Measurements from ENCODE around the gene GIT2. TPM values are rescaled to one million over a fixed set of nuclear protein-coding genes. Genes with fewer than 3 reads are reported as not detected.

Gene GIT2
- total and polyA plus RNA-seq, 2 experiments from 2014 or later: 15.8 to 20.9 TPM

DNA sequence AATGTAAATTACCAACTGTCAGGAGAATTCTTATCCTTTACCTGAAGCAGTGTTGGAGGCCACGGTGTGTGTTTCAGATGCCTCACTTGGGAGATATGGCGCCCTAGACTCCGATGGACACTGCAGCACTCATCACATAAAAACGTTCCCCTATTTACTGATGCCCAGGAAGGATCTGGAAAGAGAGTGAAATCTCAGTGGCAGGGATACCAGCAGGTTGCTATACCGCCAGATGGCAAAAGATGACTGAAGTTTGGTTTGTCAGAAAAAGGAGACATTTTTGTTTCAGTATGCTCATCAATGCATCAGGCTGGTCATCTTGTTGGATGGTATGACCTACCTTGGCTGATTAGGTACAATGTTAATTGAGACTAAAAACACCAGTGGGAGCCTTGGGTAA is 4.6 kb downstream of the GIT2 start:
- ATAC-seq (no peak), DNase-seq (ENCODE audit: low spot score) (no peak)
- no peak overlapping the region for H2AFZ ChIP-seq
- peaks cover 24% of the 10 kb centered on the region for H3K4me1 Mint-ChIP-seq
- 0 out of 2 replicates have a peak, but pooled peaks cover 2% of the 10 kb centered on the region for H3K9me2 ChIP-seq (ENCODE audit: insufficient read depth)
- H3K36me3 Mint-ChIP-seq (ENCODE audit: low read depth): peaks cover 21% of the 10 kb centered on the region; the same call in 2 of the 3 replicates
- no peak overlapping the region for H3K4me2 ChIP-seq
- H3K27me3 ChIP-seq (ENCODE audit: insufficient read depth): no peaks in the 10 kb centered on the region
- peaks cover 8% of the 10 kb centered on the region for H3K4me1 ChIP-seq (ENCODE audit: insufficient read depth)
- H3K27ac ChIP-seq (ENCODE audit: low read depth): no peak overlapping the region
- peaks cover 12% of the 10 kb centered on the region for H4K20me1 ChIP-seq (replicated peaks; ENCODE audit: insufficient read depth)
- H3K36me3 ChIP-seq (ENCODE audit: insufficient read depth): peaks cover 8% of the 10 kb centered on the region; the same call in 1 of the 2 replicates
- H3K4me3 Mint-ChIP-seq: no peak overlapping the region
- no peaks in the 10 kb centered on the region for H3K9me3 Mint-ChIP-seq
- H3K27me3 Mint-ChIP-seq (ENCODE audit: insufficient read depth, low read depth, poor library complexity): no peaks in the 10 kb centered on the region
- H3K4me3 ChIP-seq: no peak overlapping the region
- no peak for TF ChIP-seq EZH2 (IDR thresholded peaks at IDR 0.05; ENCODE audit: low read depth, unreplicated experiment)
- H3K27ac Mint-ChIP-seq: no peak overlapping the region
- no peaks in the 10 kb centered on the region for H3F3A ChIP-seq (replicated peaks; ENCODE audit: low read depth)
- H3K79me2 ChIP-seq (replicated peaks; ENCODE audit: insufficient read depth): peaks cover 25% of the 10 kb centered on the region

DNA sequence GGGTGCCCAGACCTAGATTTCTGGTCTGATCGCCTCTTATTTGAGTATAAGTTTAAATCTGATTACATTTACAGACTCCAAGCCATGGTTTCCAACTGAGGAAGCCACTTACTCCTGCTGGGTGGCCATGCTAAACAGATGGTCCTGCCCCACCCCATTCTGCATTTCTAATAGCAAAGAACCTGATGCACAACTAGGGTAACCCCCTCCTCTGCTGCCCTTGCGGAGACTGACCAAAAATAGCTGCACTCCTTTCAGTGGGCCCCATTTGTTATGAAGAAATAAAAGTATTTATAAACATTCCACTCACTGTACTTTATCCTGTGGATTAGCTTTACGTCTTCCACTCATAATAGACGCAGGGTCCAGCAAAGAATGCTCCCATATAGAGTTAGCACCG is 6.8 kb downstream of the GIT2 start:
- Mint-ChIP-seq H3K9me3 (no peaks in the 10 kb centered on the region), H3K4me1 (peaks cover 12% of the 10 kb centered on the region), H3K27me3 (ENCODE audit: insufficient read depth, low read depth, poor library complexity) (peaks cover 3% of the 10 kb centered on the region), H3K27ac (peak overlapping the region; percentile 11; the same call in 1 of the 2 replicates), H3K4me3 (no peak overlapping the region), H3K36me3 (ENCODE audit: low read depth) (peaks cover 33% of the 10 kb centered on the region)
- ATAC-seq (no peak), DNase-seq (ENCODE audit: low spot score) (no peak)
- Histone ChIP-seq H4K20me1 (replicated peaks; ENCODE audit: insufficient read depth) (peaks cover 4% of the 10 kb centered on the region), H3K27ac (ENCODE audit: low read depth) (no peak overlapping the region; the same call in 1 of the 2 replicates), H3K4me1 (ENCODE audit: insufficient read depth) (no peaks in the 10 kb centered on the region; the same call in 1 of the 2 replicates), H3K27me3 (ENCODE audit: insufficient read depth) (no peaks in the 10 kb centered on the region), H2AFZ (no peak overlapping the region), H3K79me2 (replicated peaks; ENCODE audit: insufficient read depth) (peaks cover 18% of the 10 kb centered on the region), H3K9me2 (ENCODE audit: insufficient read depth) (no peaks in the 10 kb centered on the region), H3K4me3 (no peak overlapping the region), H3F3A (replicated peaks; ENCODE audit: low read depth) (no peaks in the 10 kb centered on the region), H3K36me3 (ENCODE audit: insufficient read depth) (peaks cover 8% of the 10 kb centered on the region; the same call in 1 of the 2 replicates), H3K4me2 (no peak overlapping the region)
- TF ChIP-seq POLR2AphosphoS5 (IDR thresholded peaks at IDR 0.05; ENCODE audit: low read depth) (no peak), JUNB (IDR thresholded peaks at IDR 0.05; ENCODE audit: unreplicated experiment) (no peak), ZNF331 (CRISPR knock-in tag; IDR thresholded peaks at IDR 0.05; ENCODE audit: low read depth) (no peak), EZH2phosphoT487 (IDR thresholded peaks at IDR 0.05; ENCODE audit: unreplicated experiment) (no peak), CREB1 (CRISPR knock-in tag; IDR thresholded peaks at IDR 0.05; ENCODE audit: low read depth) (no peak), EZH2 (IDR thresholded peaks at IDR 0.05; ENCODE audit: low read depth, unreplicated experiment) (no peak)
- TF ChIP-seq, protein P1, sequence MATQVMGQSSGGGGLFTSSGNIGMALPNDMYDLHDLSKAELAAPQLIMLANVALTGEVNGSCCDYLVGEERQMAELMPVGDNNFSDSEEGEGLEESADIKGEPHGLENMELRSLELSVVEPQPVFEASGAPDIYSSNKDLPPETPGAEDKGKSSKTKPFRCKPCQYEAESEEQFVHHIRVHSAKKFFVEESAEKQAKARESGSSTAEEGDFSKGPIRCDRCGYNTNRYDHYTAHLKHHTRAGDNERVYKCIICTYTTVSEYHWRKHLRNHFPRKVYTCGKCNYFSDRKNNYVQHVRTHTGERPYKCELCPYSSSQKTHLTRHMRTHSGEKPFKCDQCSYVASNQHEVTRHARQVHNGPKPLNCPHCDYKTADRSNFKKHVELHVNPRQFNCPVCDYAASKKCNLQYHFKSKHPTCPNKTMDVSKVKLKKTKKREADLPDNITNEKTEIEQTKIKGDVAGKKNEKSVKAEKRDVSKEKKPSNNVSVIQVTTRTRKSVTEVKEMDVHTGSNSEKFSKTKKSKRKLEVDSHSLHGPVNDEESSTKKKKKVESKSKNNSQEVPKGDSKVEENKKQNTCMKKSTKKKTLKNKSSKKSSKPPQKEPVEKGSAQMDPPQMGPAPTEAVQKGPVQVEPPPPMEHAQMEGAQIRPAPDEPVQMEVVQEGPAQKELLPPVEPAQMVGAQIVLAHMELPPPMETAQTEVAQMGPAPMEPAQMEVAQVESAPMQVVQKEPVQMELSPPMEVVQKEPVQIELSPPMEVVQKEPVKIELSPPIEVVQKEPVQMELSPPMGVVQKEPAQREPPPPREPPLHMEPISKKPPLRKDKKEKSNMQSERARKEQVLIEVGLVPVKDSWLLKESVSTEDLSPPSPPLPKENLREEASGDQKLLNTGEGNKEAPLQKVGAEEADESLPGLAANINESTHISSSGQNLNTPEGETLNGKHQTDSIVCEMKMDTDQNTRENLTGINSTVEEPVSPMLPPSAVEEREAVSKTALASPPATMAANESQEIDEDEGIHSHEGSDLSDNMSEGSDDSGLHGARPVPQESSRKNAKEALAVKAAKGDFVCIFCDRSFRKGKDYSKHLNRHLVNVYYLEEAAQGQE (IDR thresholded peaks at IDR 0.05; ENCODE audit: unreplicated experiment): no peak

Measured in GM23338 (cell line).